ENCODE data around the gene TRAFD1.

The TRAFD1 gene

DNA sequence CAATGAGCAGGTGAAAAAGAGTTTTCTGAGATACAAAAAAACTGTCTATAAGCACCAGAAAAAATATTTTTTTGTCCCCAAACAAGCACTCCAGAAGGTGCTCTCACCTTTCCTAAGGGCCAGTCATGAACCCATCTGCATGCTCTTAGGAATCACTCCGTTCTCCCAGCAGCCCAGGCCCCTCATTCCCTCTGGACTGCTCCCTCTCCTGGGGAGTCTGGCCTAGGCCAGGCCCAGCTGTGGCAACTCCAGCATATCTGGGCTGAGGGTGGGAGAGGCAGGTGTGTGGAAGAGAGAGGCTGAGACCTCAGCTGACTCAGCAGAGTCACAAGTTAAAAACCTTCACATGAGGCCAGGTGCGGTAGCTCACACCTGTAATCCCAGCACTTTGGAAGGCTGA is 54.6 kb downstream of the TRAFD1 start:
- DNase-seq: no peak

DNA sequence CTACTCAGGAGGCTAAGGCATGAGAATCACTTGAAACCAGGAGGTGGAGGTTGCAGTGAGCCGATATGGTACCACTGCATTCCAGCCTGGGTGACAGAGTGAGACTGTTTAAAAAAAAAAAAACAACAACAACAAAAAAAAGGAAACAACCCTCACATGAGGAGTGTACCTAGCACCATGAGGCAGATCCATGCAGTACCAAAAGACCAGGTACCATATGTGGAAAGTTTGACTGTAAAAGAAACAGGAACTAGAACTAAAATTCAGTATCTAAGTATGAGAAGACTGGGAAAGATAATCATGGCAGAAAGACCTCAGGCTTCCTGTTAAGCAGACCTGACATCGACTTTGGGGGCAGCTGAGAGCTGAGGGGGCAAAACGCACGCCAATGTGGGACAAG is 55.1 kb downstream of the TRAFD1 start:
- DNase-seq: no peak

DNA sequence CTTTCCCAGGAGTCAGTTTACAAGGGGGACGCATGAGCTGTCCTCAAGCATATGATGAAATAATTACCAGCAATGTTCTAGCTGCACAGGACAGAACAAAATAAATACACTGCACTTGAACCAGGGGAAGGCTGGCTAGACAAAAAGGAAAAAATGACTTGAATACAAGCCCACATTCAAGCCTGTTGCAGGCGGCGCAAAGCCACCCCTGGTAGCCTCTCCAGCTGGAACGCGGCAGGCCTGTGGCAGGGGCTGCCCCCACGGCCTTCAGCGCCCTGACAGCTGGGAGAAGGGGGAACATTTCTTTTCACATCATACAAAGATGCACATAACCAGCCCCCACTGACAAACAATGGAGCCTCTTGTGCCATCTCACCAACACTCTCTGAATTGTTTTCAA is 57.1 kb downstream of the TRAFD1 start:
- no peak for DNase-seq

DNA sequence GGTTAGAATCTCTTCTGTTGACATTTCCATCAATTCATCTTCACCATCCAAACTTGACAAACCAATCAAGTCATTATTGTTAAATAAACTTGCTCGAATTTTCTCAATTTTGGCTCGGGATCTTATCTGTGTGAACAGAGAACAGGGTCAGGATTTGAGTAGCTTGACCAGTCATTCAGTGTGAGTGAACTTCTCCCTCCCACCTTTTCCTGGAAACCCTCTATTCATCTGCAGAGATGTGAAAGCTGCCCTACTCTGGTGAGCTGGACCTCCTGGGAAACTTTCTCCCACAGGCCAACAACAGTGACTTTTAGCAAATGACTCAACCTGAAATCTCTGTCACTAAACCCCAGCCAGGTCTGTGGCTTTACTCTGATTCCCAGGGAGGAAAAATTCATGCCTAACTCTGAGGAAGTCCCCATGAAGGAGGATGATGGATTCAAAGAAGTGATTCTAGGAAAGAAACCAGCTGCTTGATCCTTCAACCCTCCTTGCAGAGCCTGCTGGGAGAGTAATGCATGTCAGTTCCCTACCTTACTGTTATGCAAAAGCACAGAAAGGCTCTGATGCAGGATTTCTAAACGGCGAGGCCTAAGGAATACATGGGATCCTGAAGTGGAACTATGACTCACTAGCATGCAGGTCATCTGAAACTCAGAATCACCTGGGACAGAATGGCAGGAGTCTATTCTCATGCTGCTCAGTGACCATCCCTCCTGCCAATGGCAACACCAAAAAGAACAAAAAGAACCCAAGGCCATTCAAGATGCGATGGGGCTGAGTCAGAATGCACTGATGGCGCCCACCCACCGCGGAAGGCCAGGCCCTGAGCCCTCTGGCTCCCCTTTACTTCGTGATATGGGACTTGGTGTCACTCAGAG is 58.0 kb downstream of the TRAFD1 start:
- no peak for DNase-seq

DNA sequence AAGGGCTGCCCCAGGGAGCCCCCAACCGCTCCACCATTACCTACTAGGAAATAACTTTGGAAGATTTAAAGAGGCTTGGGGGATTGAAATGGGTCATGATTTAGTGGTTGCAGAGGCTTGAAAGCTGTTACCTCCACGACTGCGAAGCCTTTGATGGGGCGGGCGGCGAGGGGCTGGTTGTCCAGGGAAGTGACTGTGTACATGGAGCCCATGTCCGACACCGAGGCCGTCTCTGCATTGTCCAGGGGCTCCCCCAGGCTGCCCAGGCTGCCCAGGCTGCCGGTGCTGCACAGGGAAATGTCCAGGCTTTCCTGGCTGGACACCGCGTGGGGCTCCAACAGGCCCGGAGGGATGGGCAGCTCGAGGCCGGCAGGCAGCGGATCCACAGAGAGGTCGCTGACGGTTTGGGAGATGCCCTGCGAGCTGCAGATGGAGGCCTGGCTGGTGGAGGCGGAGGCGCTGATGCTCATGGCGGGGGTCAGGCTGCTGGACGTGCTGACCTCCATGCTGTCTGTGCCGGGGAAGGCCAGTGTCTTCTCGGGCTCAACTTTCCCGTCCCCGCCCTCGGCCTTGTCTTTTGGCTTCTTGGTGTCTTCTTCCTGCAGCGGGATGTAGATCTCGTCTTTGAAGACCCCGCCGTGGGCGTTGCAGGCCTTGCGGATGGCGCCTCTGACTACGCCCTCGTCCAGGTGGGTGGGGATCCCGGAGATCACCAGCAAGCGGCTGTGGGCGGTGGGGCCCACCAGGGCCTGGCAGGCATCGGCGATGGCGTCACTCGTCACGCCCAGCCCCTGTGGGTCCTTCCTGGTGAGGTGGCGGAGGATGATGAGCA is 58.9 kb downstream of the TRAFD1 start:
- no peak for DNase-seq

DNA sequence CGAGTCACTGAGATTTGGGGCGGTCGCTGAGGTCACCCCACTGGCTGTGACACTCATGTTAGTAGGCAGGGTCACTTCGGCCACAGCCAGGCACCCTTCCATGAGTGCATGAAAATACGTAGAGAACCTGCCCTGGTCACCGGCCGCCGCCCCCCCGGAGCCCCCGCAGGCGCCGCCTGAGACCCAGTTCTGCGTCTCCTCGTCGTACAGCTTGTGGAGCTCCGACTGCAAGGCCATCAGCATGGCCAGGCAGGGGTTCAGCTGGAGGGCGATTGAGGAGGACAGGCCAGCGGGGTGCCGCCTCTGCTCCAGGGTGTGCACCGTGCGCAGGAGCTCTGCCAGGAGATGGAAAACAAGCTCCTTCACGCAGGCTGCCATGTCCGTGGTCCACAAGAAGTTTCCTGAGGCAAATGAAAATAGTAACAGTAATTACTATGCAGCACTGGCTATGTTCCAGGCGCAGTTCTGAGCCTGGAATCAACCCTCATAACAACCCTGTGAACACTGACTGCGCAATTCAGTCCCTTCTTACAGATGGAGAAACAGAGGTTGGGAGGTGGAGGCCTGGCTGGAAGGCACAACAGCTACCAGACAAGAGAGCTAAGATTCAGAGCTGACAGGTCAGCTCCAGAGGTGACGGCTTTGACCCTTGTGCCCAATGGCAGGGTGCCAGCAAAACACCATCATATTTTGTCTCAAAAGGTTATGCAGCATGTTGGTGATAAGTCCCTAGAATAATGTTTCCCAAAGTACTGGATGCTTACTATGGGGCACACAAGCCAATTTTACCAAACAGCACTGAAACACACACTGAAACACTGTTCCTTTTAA is 59.9 kb downstream of the TRAFD1 start:
- no peak for DNase-seq

DNA sequence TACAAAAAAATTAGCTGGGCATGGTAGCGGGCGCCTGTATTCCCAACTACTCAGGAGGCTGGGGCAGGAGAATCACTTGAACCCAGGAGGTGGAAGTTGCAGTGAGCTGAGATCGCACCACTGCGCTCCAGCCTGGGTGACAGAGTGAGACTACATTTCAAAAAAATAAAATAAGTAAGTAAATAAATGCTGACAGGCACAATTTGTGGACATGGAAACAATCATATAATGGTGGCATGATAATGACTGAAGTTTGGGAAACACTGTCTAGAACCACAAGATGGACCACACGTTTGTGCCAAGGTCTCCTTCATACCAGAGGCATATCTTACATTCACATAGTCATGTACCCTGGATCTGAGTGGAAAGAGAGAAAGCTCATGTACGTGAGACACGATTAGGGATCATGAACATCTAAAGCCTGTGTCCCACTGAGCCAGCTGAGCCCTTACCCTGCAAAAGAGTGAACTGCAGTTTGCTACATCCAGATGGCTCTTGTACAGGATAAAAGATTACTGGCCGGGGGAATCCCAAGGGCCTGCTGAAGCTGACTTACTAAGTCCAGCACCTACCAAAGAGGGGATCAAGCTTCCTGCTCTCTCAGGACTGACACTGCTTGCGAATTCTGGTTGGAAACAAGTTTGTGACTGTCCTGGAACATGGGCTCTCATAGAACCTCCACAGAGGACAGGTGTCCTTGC is 62.9 kb downstream of the TRAFD1 start:
- no peak for DNase-seq

DNA sequence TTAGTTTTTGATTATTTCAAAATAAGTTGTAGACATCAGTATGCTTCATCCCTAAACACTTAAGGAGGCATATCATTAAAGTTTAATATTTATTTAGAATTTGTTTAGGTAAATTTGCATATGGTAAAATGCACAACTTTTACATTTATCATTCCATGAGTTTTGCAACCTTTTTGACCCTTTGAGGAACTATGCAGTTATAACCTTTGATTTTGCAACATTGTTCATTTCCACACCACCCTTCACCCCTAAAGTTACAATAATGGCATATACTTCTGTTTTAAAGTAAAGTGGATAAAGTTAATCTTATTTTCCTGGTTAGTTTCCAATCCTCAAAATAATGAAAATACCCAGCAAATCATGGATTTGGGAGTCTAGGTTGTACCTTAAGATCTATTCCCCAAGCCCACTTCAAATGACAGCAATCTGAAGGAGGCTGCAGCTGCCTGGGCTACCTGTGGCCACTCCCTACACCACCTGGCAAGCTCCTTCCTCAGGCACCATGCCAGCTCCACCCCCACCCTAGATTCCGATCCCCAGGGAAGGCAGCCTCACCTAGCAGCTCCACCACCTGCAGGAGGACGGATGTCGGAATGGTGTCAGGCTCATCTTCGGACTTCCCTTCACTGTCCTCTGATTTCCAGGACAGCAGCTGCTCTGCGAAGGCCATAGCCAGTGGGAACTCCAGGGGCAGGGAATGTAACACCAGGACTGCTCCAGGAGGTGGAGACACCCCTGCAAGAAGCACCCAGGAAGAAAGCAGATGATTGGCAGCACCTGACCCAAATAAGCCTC is 65.1 kb downstream of the TRAFD1 start:
- no peak for DNase-seq

DNA sequence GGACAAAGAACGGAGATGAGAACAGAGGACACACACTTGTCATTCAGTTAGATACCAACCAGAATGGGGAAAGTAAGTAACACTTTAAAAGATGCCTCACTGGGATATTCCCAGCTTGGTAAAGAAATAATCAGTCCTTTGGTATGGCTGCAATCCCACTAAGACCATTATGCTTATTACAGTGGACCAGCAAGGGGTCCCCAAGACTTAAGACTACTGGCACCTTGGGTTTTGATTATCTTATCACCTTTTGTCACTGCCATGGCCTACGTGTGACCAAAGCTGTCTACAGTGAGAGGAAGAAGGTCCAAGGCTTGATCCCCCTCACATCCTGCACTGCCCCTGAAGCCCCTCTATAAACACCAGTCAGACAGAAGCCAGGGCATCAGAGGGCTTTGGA is 65.8 kb downstream of the TRAFD1 start:
- DNase-seq: no peak

DNA sequence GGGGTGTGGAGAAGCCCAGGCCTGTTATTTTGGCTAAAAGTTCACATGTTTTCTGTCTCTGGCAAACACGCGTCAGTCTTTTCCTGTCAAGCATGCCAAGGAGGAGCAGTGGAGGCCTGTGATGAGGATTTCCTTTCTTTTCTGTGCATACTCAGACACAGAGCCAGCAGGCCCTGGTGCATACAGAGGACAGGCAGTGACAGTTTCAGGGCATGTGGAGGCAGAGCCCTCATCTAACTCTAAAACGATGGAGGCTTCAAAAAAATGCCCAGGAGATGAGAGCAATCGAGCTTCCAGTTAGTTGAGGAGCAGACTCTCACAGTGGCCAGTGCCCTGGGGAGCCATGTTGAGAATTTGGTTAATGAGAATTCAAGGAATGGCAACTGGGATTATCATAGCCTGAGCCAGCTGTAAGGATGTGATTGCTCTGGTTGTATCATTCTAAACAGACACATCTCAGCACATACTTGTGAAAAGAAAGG is 66.5 kb downstream of the TRAFD1 start:
- DNase-seq: no peak

DNA sequence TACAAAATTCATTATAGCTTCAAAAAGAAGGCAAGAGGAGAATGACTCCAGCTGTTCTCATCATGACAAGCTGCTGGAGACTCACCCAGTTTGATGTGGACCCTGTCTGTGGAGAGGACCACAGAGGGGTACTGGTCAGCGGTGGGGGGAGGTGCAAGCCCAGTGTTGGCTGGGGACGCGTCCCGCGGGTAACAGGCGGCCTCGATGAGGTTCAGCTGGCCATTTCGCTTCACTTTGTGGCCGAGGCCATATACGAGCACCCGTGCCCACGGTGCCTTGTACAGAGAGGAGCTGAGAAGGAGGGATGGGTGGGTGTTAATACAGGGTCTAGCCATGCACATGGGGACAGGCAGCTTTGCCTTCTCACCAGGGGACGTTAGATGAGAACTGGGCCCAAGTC is 67.1 kb downstream of the TRAFD1 start:
- no peak for DNase-seq

DNA sequence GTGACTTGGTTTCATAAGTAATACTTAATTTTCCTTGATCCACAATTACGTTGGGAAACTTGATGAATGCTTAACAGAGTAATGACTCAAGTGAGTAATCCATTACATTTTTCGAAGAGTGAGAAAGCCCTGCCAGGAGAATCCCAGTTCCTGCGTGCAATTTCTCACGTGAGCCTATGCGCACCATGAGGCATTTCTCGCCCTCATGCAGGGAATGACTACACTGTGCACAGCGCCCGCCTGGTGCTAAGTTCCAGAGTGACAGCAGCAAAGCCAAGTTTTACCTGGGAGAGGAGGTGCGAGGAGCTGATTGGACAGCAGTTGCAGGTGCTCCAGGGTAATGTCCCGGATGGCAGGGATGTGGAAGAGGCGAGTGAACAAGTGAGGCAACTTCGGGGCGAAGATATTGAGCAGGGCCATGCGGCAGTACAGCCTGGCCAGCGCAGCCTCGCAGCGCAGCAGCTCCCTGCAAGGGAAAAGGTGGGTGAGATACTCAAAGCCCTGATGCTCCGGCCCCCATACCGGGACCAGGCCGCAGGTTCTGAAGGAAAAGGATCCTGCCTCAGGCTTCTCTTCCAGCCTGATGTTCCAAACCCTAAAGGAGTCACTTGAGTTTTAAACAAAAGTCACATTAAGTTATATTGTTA is 69.4 kb downstream of the TRAFD1 start:
- DNase-seq: no peak

DNA sequence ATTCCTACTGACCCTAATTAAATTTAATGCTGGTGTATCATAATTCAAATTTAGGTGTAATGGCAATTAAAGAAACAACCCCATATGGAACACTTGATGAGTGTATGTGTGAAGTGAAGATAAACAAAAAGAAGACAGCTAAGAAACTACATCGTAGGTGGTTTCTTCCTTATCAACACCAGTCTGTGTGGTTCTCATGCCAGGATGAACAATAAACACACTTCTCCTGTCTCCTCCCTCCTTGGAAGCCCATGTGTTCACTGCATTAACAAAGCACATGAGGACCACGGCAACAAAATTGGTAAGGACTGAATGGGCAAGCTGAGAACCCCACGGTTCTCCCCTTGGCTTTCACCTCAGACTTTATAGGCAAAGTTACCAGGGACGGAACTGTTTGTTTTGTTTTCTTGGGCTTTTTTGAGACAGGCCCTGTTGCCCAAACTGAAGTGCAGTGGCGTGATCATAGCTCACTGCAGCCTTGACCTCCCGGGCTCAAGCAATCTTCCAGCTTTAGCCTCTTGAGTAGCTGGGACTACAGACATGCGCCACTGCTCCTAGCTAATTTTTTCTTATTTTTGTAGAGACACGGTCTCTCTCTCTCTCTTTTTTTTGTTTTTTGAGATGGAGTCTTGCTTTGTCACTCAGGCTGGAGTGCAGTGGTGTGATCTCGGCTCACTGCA is 71.0 kb downstream of the TRAFD1 start:
- no peak for DNase-seq

DNA sequence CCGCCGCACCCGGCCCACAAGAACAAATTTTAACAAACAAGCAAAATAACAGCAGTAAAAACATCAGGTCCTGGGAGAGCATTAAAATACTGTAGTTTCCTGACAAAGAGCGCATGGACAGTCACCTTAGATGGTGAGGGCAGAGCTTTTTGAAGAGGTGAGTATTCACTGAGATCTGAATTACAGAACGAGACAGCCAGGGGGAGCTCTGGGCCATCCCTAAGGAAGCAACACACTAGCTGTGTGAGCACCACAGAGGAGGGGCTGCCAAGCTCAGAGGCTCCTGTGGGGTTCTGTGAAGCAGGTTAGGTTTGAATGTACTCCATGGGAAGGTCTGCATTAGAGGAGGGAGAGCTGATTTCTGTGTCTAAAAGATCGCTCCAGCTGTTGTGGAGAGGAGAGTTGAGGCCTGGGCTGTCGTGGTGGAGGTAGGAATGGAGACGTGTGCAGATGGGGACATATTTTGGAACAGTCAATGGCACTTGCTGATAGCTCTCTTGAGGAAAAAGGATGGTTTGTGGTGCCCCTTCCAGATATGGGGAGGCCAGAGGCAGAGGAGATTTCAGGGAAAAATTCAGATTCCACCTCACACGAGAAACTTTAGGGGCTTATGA is 72.9 kb downstream of the TRAFD1 start:
- DNase-seq: no peak

DNA sequence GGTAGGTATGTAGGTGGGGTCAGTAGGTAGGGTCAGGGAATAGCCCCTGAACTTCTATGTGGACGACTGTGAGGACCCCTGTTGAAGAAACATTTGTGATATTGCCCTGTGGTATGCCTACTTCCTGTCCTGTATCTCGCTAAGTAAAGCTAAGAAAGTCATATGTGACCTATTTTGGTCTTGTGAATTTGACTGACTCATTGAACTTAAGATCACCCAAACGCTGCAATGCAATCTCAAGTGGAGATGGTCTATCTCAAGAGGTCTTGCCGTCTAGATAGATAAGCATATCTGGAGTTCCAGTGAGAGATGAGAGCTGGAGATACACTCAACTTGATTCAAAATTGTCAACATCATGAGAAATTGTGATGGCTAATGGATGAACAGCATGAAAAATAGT is 73.8 kb downstream of the TRAFD1 start:
- no peak for DNase-seq
